Keratinocyte (primary cell): ENCODE results near the gene LYZL4. TPM values are rescaled to one million over a fixed set of nuclear protein-coding genes. Genes with fewer than 3 reads are reported as not detected.

Experiments
- DNase-seq: peaks from one replicate; pipeline ENCODE4 v3.0.0-alpha.2; 2011; ENCODE audit warnings: low read depth, missing footprints, low spot score
- FAIRE-seq: peaks from 2 replicates; lab custom pipeline; 2011; peaks lifted over from hg19 to GRCh38; lab: Jason Lieb, UNC
- H2AFZ ChIP-seq: 2 replicates; pipeline ENCODE4 v1.6.0; 2012; ENCODE audit warnings: low read length, control low read depth, inconsistent platforms; ENCODE audit not compliant: control insufficient read depth
- H3K27ac ChIP-seq: 2 replicates; pipeline ENCODE4 v1.5.1; 2011; ENCODE audit warnings: low read length; ENCODE audit not compliant: control insufficient read depth, insufficient read depth
- H3K27me3 ChIP-seq: 3 replicates; pipeline ENCODE4 v1.6.0; 2011; ENCODE audit warnings: low read length; ENCODE audit not compliant: control insufficient read depth, insufficient read depth; ENCODE audit errors: extremely low read depth
- H3K36me3 ChIP-seq, 2 experiments: 2 replicates in 1 of 2; 3 replicates in 1 of 2; pipeline ENCODE4 v1.5.1; 2011; ENCODE audit warnings: low read length in 2 of 2, mild to moderate bottlenecking in 1 of 2; ENCODE audit not compliant: control insufficient read depth in 2 of 2, insufficient read depth in 2 of 2; ENCODE audit errors: extremely low read depth in 1 of 2
- H3K4me1 ChIP-seq: 3 replicates; pipeline ENCODE4 v1.5.1; 2011; ENCODE audit warnings: low read length; ENCODE audit not compliant: control insufficient read depth, insufficient read depth; ENCODE audit errors: extremely low read depth
- H3K4me2 ChIP-seq: 3 replicates; pipeline ENCODE4 v1.6.0; 2011; ENCODE audit warnings: low read depth, low read length; ENCODE audit not compliant: control insufficient read depth, insufficient read depth; ENCODE audit errors: extremely low read depth
- H3K4me3 ChIP-seq, 3 experiments: fragments of 200-600 bp in 1 of 3; sonication (generic) in 1 of 3; 2 replicates in 2 of 3; 3 replicates in 1 of 3; pipeline ENCODE4 v1.5.1; 2011 to 2016; ENCODE audit warnings: low read length in 3 of 3, mild to moderate bottlenecking in 3 of 3, control low read depth in 2 of 3, inconsistent platforms in 1 of 3, low read depth in 1 of 3, mixed read lengths in 1 of 3, mixed run types in 1 of 3, moderate library complexity in 1 of 3; ENCODE audit not compliant: control insufficient read depth in 2 of 3, insufficient read depth in 2 of 3; ENCODE audit errors: extremely low read depth in 1 of 3
- H3K79me2 ChIP-seq: 2 replicates; pipeline ENCODE4 v1.6.0; 2012; ENCODE audit warnings: low read length; ENCODE audit not compliant: control insufficient read depth, insufficient read depth
- H3K9ac ChIP-seq: 3 replicates; pipeline ENCODE4 v1.6.0; 2011; ENCODE audit warnings: low read length; ENCODE audit not compliant: control insufficient read depth, insufficient read depth; ENCODE audit errors: extremely low read depth
- H3K9me1 ChIP-seq: 3 replicates; pipeline ENCODE4 v1.6.0; 2011; ENCODE audit warnings: low read length; ENCODE audit not compliant: control insufficient read depth, insufficient read depth; ENCODE audit errors: extremely low read depth
- H3K9me3 ChIP-seq: 2 replicates; pipeline ENCODE4 v1.5.1; 2012; ENCODE audit warnings: low read depth, low read length; ENCODE audit not compliant: control insufficient read depth
- H4K20me1 ChIP-seq: 3 replicates; pipeline ENCODE4 v1.6.0; 2011; ENCODE audit warnings: low read length; ENCODE audit not compliant: control insufficient read depth, insufficient read depth; ENCODE audit errors: extremely low read depth
- EZH2 ChIP-seq: IDR thresholded peaks from one replicate; pipeline ENCODE4 v1.6.1; 2012; ENCODE audit warnings: inconsistent platforms, mild to moderate bottlenecking, low read length, moderate library complexity
- dilution Hi-C: fragments of 300-500 bp; cut with MboI; formaldehyde crosslinking; loops from one replicate; pipeline ENCODE4 v1.7.0; 2020; ENCODE audit warnings: low sequenced_read_pairs; ENCODE audit not compliant: extremely low pct_ligation_motif_present
- polyA plus RNA-seq, 5 experiments: library from polyadenylated mRNA; depleted of rRNA in 3 of 5; stranded (reverse) in 3 of 5; stranded (forward) in 1 of 5; unstranded in 1 of 5; fragments of >200 nt; gene quantifications; 1 replicate in 1 of 5; 2 replicates in 3 of 5; 3 replicates in 1 of 5; pipeline versions ENCODE4 v1.2.1 to v1.2.3, GENCODE V29; 2011 to 2012; ENCODE audit warnings: missing spikeins in 2 of 5, low read depth in 1 of 5, low replicate concordance in 1 of 5
- TF ChIP-seq, protein P1 (sequence below), 3 experiments: IDR thresholded peaks in 1 of 3; conservative IDR thresholded peaks in 1 of 3; optimal IDR thresholded peaks in 1 of 3; 2 replicates in 2 of 3; 3 replicates in 1 of 3; pipeline versions ENCODE3 to v1.5.1; 2011; ENCODE audit warnings: low read length in 3 of 3, mild to moderate bottlenecking in 3 of 3, moderate library complexity in 2 of 3, control low read depth in 1 of 3, inconsistent platforms in 1 of 3; ENCODE audit not compliant: insufficient read depth in 2 of 3; ENCODE audit errors: extremely low read depth in 1 of 3

The LYZL4 gene
- polyA plus RNA-seq, 1 donor (not counting 4 experiments of a cell fraction or from before 2014, with no cell fraction given): not detected

DNA sequence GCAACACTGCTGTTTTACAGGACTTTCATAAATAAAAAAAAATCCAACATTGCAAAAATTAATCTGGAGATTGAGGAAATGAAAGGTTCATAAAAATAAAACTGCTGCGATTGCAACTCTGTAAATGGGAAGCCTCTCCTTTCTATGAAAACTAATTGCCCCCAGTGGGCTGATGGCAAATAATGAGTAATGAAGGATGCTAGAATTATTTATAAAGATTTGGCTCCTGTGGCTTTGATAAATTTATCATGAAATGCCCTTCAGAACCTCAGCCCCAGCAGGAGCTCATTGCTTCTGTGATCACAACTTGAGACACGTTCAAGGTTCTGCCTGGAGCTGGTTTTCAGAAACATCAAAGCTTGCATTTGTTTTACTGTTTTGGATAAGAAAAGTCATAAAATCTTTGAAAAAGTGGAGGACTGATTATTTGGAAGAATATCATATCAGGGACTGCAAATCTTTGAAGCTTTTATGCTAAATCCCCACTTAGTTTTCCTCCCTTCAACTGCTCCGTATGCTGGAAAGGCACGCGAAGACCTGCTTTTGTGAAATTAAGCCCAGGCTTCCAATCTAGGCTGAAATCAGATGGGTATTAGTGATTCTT is 24.5 kb upstream of the LYZL4 start:
- Histone ChIP-seq H3K9ac (no peak overlapping the region), H3K79me2 (no peaks in the 10 kb centered on the region), H3K4me2 (no peak overlapping the region), H3K27ac (no peak overlapping the region), H3K4me1 (no peaks in the 10 kb centered on the region), H3K9me1 (no peaks in the 10 kb centered on the region), H3K4me3 (no peak overlapping the region), H3K9me3 (peaks cover 1% of the 10 kb centered on the region), H4K20me1 (no peaks in the 10 kb centered on the region), H3K36me3 (no peaks in the 10 kb centered on the region), H2AFZ (no peak overlapping the region), H3K27me3 (peaks cover 3% of the 10 kb centered on the region)
- TF ChIP-seq, protein P1, sequence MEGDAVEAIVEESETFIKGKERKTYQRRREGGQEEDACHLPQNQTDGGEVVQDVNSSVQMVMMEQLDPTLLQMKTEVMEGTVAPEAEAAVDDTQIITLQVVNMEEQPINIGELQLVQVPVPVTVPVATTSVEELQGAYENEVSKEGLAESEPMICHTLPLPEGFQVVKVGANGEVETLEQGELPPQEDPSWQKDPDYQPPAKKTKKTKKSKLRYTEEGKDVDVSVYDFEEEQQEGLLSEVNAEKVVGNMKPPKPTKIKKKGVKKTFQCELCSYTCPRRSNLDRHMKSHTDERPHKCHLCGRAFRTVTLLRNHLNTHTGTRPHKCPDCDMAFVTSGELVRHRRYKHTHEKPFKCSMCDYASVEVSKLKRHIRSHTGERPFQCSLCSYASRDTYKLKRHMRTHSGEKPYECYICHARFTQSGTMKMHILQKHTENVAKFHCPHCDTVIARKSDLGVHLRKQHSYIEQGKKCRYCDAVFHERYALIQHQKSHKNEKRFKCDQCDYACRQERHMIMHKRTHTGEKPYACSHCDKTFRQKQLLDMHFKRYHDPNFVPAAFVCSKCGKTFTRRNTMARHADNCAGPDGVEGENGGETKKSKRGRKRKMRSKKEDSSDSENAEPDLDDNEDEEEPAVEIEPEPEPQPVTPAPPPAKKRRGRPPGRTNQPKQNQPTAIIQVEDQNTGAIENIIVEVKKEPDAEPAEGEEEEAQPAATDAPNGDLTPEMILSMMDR (optimal IDR thresholded peaks at IDR 0.05 in 1 of 3, IDR thresholded peaks at IDR 0.05 in 1 of 3, conservative IDR thresholded peaks at IDR 0.05 in 1 of 3; ENCODE audit: extremely low read depth in 1 of 3, insufficient read depth in 2 of 3, low read length in 3 of 3): no peak
- TF ChIP-seq EZH2: no peak
- DNase-seq (no peak), FAIRE-seq (no peak)
- dilution Hi-C loops: loop anchor here (25.0 kb wide), 1 partner anchor 173 kb away; the partner anchor contains the start of gene CCK

DNA sequence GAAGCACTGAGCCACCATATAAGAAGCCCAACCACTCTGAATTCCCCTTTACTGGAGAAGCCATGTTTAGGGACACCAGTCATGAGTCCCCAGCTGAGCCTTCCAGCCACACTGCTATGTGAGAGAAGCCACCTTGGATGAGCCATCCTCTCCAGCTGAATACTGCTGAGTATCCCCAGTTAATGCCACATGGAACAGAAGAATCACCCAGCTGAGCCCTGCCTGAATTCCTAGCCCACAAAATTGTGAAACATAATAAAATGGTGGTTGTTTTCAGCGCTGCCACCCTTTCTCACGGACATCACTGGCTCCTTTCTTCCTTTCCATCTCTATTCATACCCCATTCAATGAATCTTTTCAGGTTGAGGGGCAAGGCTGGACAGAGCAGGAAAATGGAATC is 22.1 kb upstream of the LYZL4 start:
- dilution Hi-C loops: loop anchor here (25.0 kb wide), 1 partner anchor 170 kb away; the partner anchor contains the start of gene CCK
- FAIRE-seq: no peak
- Histone ChIP-seq H3K4me2 (no peak overlapping the region), H3K9me3 (peaks cover 1% of the 10 kb centered on the region), H3K27ac (no peak overlapping the region), H3K4me3 (no peak overlapping the region), H4K20me1 (no peaks in the 10 kb centered on the region), H3K4me1 (no peaks in the 10 kb centered on the region), H3K9me1 (no peaks in the 10 kb centered on the region), H3K36me3 (no peaks in the 10 kb centered on the region), H3K27me3 (peaks cover 10% of the 10 kb centered on the region), H2AFZ (no peak overlapping the region), H3K9ac (no peak overlapping the region), H3K79me2 (no peaks in the 10 kb centered on the region)
- DNase-seq: no peak
- TF ChIP-seq, protein P1 (optimal IDR thresholded peaks at IDR 0.05 in 1 of 3, IDR thresholded peaks at IDR 0.05 in 1 of 3, conservative IDR thresholded peaks at IDR 0.05 in 1 of 3; ENCODE audit: extremely low read depth in 1 of 3, insufficient read depth in 2 of 3, low read length in 3 of 3): no peak
- no peak for TF ChIP-seq EZH2
